A673 (cell line): Measurements from ENCODE around the gene SELENOI.

Source experiments
- EZH2 ChIP-seq: fragments of 200-600 bp; sonication (generic); IDR thresholded peaks from 2 replicates; pipeline ENCODE4 v1.6.1; 2017; ENCODE audit warnings: borderline replicate concordance, low read depth, mild to moderate bottlenecking, mixed read lengths, antibody characterized with exemption, low read length; ENCODE audit not compliant: poor library complexity, severe bottlenecking
- TF ChIP-seq, protein P1 (sequence below): fragments of 300-800, 200-600 bp; sonication (generic); conservative IDR thresholded peaks from 2 replicates; pipeline ENCODE4 v1.5.1; 2017; ENCODE audit warnings: low read depth, mild to moderate bottlenecking, antibody characterized with exemption, low read length, moderate library complexity, mixed read lengths

DNA sequence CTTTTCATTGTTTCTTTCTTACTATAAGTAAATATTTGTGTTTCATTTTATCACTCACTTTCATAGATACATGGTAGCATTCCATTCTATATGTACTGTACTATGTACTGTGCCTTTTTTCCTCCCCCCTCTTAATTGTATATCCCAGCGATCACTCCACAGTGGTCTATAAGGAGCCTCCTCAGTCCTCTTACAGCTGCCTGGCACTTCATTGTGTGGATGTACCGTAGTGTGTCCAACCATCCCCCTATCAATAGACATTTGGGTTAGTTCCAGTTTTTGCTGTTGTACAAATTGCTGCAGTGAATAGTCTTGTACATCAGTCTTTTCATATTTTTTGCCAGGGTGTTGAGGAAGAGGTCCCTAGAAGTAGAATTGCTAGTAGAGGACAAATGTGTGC lies 34.3 kb downstream of the SELENOI start:
- TF ChIP-seq, protein P1, sequence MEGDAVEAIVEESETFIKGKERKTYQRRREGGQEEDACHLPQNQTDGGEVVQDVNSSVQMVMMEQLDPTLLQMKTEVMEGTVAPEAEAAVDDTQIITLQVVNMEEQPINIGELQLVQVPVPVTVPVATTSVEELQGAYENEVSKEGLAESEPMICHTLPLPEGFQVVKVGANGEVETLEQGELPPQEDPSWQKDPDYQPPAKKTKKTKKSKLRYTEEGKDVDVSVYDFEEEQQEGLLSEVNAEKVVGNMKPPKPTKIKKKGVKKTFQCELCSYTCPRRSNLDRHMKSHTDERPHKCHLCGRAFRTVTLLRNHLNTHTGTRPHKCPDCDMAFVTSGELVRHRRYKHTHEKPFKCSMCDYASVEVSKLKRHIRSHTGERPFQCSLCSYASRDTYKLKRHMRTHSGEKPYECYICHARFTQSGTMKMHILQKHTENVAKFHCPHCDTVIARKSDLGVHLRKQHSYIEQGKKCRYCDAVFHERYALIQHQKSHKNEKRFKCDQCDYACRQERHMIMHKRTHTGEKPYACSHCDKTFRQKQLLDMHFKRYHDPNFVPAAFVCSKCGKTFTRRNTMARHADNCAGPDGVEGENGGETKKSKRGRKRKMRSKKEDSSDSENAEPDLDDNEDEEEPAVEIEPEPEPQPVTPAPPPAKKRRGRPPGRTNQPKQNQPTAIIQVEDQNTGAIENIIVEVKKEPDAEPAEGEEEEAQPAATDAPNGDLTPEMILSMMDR, result no peak
- TF ChIP-seq EZH2, result no peak
